Activated naive CD8-positive, alpha-beta T cell treated with anti-CD3 and anti-CD28 coated beads, Interleukin-2, amount 10 ng/mL, durations not matched to agents 7 days and 5 days (primary cell): ENCODE data around the gene C3orf20. TPM values are rescaled to one million over a fixed set of nuclear protein-coding genes. Genes with fewer than 3 reads are reported as not detected.
A peak's percentile ranks its signal among the peaks of the same experiment; 100 is the strongest.

ENCODE experiments used
- ATAC-seq: fragments of 150-1000 bp; cut with Tn5 transposase; one replicate; pipeline ENCODE4 v1.10.0; 2021; ENCODE audit warnings: low read depth, moderate library complexity
- POLR2A ChIA-PET: fragments of 350-600 bp; sonication (Branson Sonifier 250); formaldehyde crosslinking; loops from one replicate; lab custom pipeline; 2021; ENCODE audit warnings: antibody characterized with exemption; lab: Charles Lee
- DNase-seq: peaks from one replicate; pipeline ENCODE4 v3.0.0; 2021
- H3K27ac Mint-ChIP-seq: one replicate; pipeline ENCODE4 v1.8.0; 2022; ENCODE audit warnings: mild to moderate bottlenecking, mixed read lengths
- H3K27me3 Mint-ChIP-seq: one replicate; pipeline ENCODE4 v1.8.0; 2022; ENCODE audit warnings: mild to moderate bottlenecking, moderate library complexity, mixed read lengths
- H3K36me3 Mint-ChIP-seq: one replicate; pipeline ENCODE4 v1.8.0; 2021; ENCODE audit warnings: mild to moderate bottlenecking, mixed read lengths
- H3K4me1 Mint-ChIP-seq: one replicate; pipeline ENCODE4 v1.8.0; 2021; ENCODE audit warnings: mixed read lengths
- H3K4me3 Mint-ChIP-seq: one replicate; pipeline ENCODE4 v1.8.0; 2022; ENCODE audit warnings: mild to moderate bottlenecking, moderate library complexity, mixed read lengths
- H3K9me3 Mint-ChIP-seq: one replicate; pipeline ENCODE4 v1.8.0; 2021; ENCODE audit warnings: mixed read lengths
- total RNA-seq, 2 experiments: library from RNA; stranded (reverse); gene quantifications; one replicate each; pipeline ENCODE4 v1.2.3, GENCODE V29; 2021

Gene C3orf20
- total RNA-seq, 2 experiments from 2014 or later: 0.17 to 0.25 TPM

DNA sequence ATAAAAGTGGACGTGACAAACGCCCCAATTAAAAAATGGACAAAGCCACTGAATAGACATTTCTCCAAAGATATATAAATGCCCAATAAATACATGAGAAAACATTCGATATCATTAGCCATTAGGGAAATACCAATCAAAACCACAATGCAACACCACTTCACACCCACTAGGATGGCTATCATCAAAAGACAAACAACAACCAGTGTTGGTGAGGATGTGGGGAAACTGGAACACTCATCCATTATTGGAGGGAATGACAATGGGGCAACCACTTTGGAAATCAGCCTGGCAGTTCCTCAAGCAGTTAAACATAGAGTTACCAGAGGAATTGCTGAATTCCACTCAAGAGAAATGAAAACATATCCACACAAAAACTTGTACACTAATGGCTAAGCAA is 111.4 kb downstream of the C3orf20 start:
- POLR2A ChIA-PET: no interaction called here
- no peaks in the 10 kb centered on the region for H3K9me3 Mint-ChIP-seq

DNA sequence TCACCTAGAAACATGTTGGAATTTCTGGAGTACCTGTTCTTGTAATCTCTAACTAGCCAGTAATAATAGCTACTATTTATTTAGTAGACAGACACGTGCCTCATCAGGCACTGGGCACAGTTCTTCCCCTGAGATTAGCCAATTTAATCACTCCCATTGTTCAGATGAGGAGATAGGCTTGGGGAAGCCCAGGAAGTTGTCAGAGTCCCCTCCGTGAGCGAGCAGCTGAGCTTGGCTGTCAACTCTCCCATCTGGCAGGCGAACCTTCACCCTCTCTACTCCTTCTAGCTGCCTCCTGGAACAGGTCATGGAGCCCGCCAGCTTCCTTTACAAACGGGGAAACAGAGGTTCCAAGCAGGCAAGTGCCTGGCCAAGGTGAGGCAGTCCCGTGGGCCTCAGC is 112.7 kb downstream of the C3orf20 start:
- Mint-ChIP-seq H3K4me3 (no peak overlapping the region), H3K9me3 (no peaks in the 10 kb centered on the region), H3K27me3 (peaks cover 8% of the 10 kb centered on the region), H3K4me1 (peaks cover 1% of the 10 kb centered on the region), H3K36me3 (no peaks in the 10 kb centered on the region), H3K27ac (no peak overlapping the region)
- ATAC-seq (no peak), DNase-seq (no peak)
- POLR2A ChIA-PET: no interaction called here

More for the DNA sequence above, 111.4 kb downstream of the C3orf20 start:
- H3K27ac Mint-ChIP-seq: no peak overlapping the region
- peaks cover 14% of the 10 kb centered on the region for H3K27me3 Mint-ChIP-seq
- no peaks in the 10 kb centered on the region for H3K36me3 Mint-ChIP-seq
- H3K4me3 Mint-ChIP-seq: no peak overlapping the region
- peaks cover 1% of the 10 kb centered on the region for H3K4me1 Mint-ChIP-seq
- no peak for DNase-seq
- no peak for ATAC-seq

DNA sequence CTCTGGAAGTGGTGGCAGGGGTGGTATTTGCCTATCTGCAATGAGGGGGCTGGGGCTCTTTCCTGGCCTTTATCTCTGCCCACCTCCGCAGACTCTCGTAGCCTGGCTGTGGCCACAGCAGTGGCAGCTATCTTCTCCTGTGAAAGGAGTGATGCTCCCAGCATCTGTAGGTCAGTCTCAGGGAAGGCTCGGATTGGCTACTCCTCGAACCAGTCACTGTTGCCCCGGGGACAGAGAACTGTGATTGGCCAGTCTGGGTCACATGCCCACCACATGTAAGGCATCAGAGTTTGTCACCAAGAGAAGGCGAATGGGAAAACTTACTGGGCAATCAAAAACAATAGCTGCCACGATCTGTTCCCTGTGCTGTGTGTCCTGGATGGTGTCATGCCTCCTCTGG is 113.7 kb downstream of the C3orf20 start:
- Mint-ChIP-seq H3K4me1 (peaks cover 1% of the 10 kb centered on the region), H3K27ac (no peak overlapping the region), H3K36me3 (no peaks in the 10 kb centered on the region), H3K9me3 (no peaks in the 10 kb centered on the region), H3K4me3 (no peak overlapping the region), H3K27me3 (peaks cover 10% of the 10 kb centered on the region)
- POLR2A ChIA-PET: no interaction called here
- peak; percentile 18 for DNase-seq
- ATAC-seq: no peak

DNA sequence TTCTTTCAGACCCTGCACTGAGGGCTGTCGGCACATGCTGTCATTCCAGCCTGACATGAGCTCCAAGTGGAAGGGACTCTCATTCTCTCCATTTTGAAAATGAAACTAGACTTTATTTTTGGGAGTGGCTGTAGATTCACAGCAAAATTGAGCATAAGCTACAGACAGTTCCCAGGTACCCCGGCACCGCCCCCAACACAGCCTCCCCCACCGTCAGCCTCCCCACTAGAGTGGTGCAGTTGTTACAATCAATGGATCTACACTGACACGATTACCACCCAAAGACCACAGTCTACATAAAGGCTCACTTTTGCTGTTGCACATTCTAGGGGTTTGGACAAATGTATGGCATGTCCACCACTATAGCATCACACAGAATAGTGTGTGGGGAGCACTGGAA is 114.3 kb downstream of the C3orf20 start:
- H3K4me1 Mint-ChIP-seq: peaks cover 1% of the 10 kb centered on the region
- POLR2A ChIA-PET: no interaction called here
- no peak for DNase-seq
- H3K27me3 Mint-ChIP-seq: peaks cover 10% of the 10 kb centered on the region
- H3K4me3 Mint-ChIP-seq: no peak overlapping the region
- H3K27ac Mint-ChIP-seq: no peak overlapping the region
- no peaks in the 10 kb centered on the region for H3K9me3 Mint-ChIP-seq
- no peak for ATAC-seq
- H3K36me3 Mint-ChIP-seq: no peaks in the 10 kb centered on the region

DNA sequence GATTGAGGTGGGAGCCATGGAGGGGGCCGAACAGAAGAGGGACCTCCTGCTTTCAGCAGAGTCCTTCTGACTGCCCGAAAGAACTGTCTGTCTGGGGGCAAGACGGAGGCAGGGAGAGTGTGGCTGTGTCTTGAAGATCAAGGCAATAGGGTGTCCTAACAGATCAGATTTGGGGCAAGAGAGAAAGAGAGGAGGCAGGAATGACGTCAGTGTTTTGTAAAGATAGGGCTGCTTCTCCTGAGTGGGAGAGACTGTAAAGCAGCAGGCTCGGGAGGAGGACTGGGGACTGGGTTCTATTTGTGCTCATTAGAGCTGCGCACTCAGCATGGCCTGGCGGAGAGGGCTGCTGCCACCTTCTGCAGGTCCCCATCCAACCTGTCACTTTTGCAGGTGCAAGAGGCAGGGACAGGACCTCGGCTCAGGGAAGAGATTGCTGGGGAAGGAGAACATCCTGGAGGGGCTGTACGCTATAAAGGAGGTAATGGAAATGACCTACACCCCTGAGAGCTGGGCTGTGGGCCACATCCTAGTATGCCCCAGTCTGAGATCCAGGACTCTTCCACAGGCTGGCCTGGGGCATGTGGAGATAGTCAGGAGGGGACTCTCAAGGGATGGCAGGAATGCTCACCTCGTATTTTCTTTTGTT is 114.8 kb downstream of the C3orf20 start:
- DNase-seq (no peak), ATAC-seq (no peak)
- no peak overlapping the region for H3K27ac Mint-ChIP-seq
- H3K4me1 Mint-ChIP-seq: peaks cover 1% of the 10 kb centered on the region
- H3K9me3 Mint-ChIP-seq: no peaks in the 10 kb centered on the region
- no peaks in the 10 kb centered on the region for H3K36me3 Mint-ChIP-seq
- no peak overlapping the region for H3K4me3 Mint-ChIP-seq
- H3K27me3 Mint-ChIP-seq: peaks cover 13% of the 10 kb centered on the region
- POLR2A ChIA-PET: interaction anchor here (1.4 kb wide), 1 partner anchor 131 kb away, joined by 5 read pairs; no protein-coding TSS in a partner anchor

DNA sequence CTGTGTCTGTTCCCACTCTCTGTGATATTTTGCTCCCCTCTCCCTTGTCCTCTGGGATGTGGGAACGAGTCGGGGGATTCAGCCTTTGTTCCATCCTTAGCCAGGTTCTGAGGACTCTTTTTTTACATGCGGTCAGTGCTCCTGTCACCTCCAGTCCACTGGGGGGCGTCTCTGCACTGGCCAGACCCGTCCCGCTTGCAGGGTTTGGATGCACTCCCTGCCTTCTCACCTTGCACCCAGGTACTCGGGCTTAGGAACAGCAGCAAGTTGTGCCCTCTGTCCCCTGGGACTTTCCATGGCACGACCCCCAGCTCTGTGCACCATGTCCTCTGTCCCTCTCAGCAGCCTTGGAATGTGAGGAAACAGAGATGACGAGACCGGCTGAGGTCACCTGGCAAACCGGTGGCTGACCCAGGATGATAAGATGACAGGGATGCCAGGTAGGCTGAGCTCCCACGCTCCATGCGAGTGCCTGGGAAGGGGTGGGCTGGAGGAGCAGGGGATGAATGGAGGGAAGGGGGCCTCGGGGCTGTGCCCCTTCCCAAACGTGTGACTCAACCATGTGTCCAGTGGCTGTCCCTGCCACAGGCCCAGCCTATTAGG is 116.5 kb downstream of the C3orf20 start:
- no peaks in the 10 kb centered on the region for H3K36me3 Mint-ChIP-seq
- H3K27ac Mint-ChIP-seq: no peak overlapping the region
- POLR2A ChIA-PET: interaction anchor here (1.4 kb wide), 1 partner anchor 130 kb away, joined by 5 read pairs; no protein-coding TSS in a partner anchor
- H3K4me1 Mint-ChIP-seq: peaks cover 1% of the 10 kb centered on the region
- H3K9me3 Mint-ChIP-seq: no peaks in the 10 kb centered on the region
- peaks cover 11% of the 10 kb centered on the region for H3K27me3 Mint-ChIP-seq
- peak; percentile 72 for DNase-seq
- ATAC-seq: peak; percentile 84
- H3K4me3 Mint-ChIP-seq: no peak overlapping the region

DNA sequence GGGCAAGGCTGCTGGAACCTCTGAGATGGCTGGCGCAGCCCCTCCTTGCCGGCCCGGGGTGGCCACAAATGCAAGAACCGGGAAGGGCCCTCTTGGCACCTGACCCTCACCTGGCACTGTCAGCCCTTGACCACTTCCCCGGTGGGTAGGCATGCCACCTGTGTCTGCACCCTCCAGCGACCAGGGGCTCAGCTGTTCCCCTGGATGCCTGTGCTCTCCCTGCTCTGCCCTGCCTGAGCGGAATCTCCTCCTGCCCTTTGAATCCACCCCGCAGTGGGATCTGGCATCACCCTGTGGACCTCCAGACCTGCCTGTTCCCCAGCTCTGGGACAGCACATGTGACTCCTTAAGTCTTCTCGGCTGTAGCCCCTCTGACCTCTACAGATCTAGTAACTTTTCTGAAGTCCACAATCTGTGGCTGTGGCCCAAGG is 117.8 kb downstream of the C3orf20 start:
- Mint-ChIP-seq H3K4me1 (peaks cover 1% of the 10 kb centered on the region), H3K27me3 (peaks cover 13% of the 10 kb centered on the region), H3K4me3 (no peak overlapping the region), H3K36me3 (no peaks in the 10 kb centered on the region), H3K27ac (no peak overlapping the region), H3K9me3 (no peaks in the 10 kb centered on the region)
- DNase-seq (no peak), ATAC-seq (no peak)
- POLR2A ChIA-PET: no interaction called here

DNA sequence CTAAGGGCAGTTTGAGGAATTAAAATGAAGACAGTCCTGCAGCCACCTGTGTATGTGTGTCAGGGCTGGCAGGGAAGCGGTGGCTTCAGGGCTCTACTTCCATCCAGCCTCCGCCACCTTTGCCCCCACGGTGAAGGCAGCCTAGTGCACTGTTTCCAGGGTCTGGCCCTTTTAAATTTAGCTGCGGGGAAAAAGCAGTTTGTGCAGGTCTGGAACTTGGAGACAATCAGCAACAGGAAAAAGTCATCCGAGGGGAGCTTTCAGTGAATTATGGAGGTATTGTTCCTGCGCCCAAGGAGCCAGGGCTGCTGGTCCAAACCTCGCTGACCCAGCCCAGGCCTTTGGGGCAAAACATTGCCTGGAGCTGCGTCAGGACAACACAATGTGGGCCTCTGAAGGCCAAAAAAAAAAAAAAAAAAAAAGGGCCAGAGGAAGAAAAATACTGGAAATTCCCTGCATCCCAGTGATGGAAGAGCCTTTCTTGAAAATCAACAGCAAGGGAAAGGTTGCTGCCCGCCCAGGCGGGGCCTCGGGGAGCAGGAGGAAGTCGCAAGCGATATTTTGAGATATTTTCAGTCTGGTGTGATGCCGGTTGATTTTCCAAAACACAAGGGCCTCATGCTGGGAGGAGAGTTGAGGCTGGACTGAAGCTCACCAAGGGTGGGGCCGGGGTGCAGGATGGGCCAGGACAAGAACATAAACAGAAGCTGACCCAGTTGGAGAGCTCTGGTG is 118.4 kb downstream of the C3orf20 start:
- peaks cover 1% of the 10 kb centered on the region for H3K4me1 Mint-ChIP-seq
- POLR2A ChIA-PET: interaction anchor here (0.7 kb wide), 1 partner anchor 123 kb away, joined by 5 read pairs; no protein-coding TSS in a partner anchor
- peaks cover 13% of the 10 kb centered on the region for H3K27me3 Mint-ChIP-seq
- no peak overlapping the region for H3K27ac Mint-ChIP-seq
- DNase-seq (no peak), ATAC-seq (no peak)
- no peaks in the 10 kb centered on the region for H3K9me3 Mint-ChIP-seq
- H3K36me3 Mint-ChIP-seq: no peaks in the 10 kb centered on the region
- no peak overlapping the region for H3K4me3 Mint-ChIP-seq

DNA sequence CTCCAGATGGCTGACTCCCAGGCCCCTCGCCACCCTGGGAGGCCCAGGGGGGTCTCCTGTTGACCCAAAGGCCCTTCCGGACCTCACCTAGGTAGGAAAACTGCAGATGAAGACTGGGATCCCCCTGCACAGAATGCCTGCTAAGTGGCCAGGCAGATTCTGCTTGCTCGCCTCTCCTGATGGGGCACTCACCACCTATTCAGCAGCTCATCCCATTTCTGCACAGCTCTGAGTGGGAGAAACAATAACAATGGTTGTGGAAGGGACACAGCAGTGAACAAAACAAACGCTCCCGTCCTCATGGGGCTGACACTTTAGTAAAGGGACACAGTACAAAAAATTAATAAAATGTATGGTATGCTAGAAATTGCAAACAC is 118.9 kb downstream of the C3orf20 start:
- no peak for DNase-seq
- Mint-ChIP-seq H3K9me3 (no peaks in the 10 kb centered on the region), H3K4me1 (peaks cover 1% of the 10 kb centered on the region), H3K27me3 (peaks cover 13% of the 10 kb centered on the region), H3K4me3 (no peak overlapping the region), H3K36me3 (no peaks in the 10 kb centered on the region), H3K27ac (no peak overlapping the region)
- ATAC-seq: no peak
- POLR2A ChIA-PET: interaction anchor here (0.7 kb wide), 1 partner anchor 122 kb away, joined by 5 read pairs; no protein-coding TSS in a partner anchor

DNA sequence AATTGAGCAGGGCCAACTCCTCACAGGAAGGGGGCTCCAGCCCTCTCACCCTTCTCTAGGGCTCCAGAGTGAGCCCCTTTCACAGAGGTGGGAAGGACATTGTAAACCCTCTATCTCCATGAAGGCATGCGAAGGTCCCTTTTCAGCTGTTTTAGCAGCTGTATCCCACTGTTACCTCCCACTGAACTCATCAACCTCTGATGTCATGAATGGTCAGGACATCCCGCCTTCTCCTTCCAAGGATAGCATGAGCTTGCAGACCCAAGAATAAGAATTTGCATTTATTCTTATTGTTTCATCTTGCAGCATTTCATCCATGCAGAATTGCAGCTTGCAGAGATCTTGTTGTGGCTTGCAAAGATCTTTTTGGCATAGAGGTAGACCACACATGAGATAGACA is 119.5 kb downstream of the C3orf20 start:
- Mint-ChIP-seq H3K4me1 (peaks cover 3% of the 10 kb centered on the region), H3K27me3 (peaks cover 16% of the 10 kb centered on the region), H3K36me3 (no peaks in the 10 kb centered on the region), H3K4me3 (no peak overlapping the region), H3K9me3 (no peaks in the 10 kb centered on the region), H3K27ac (no peak overlapping the region)
- DNase-seq: no peak
- POLR2A ChIA-PET: no interaction called here
- ATAC-seq: no peak

DNA sequence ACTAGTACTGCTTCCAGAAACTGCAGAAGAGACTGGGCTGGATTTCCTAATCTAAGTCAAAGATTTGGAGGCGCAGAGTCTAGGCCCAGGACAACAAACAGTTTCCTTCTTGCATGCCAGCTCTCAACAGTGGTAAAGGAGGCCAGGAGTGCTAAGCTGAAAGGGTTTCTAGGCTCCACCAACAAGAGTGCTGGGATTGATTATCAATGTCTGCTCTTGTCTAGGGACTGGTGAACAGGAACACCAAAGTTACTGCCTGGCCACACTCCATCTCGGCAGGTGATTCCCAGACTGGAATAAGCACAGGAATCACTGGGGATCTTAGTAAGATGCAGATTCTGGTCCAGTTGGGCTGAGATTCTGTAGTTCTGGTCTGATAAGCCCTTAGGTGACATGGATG is 121.1 kb downstream of the C3orf20 start:
- H3K4me1 Mint-ChIP-seq: peaks cover 7% of the 10 kb centered on the region
- H3K4me3 Mint-ChIP-seq: no peak overlapping the region
- H3K9me3 Mint-ChIP-seq: no peaks in the 10 kb centered on the region
- POLR2A ChIA-PET: no interaction called here
- no peak overlapping the region for H3K27ac Mint-ChIP-seq
- H3K27me3 Mint-ChIP-seq: peaks cover 15% of the 10 kb centered on the region
- ATAC-seq (no peak), DNase-seq (no peak)
- no peaks in the 10 kb centered on the region for H3K36me3 Mint-ChIP-seq

DNA sequence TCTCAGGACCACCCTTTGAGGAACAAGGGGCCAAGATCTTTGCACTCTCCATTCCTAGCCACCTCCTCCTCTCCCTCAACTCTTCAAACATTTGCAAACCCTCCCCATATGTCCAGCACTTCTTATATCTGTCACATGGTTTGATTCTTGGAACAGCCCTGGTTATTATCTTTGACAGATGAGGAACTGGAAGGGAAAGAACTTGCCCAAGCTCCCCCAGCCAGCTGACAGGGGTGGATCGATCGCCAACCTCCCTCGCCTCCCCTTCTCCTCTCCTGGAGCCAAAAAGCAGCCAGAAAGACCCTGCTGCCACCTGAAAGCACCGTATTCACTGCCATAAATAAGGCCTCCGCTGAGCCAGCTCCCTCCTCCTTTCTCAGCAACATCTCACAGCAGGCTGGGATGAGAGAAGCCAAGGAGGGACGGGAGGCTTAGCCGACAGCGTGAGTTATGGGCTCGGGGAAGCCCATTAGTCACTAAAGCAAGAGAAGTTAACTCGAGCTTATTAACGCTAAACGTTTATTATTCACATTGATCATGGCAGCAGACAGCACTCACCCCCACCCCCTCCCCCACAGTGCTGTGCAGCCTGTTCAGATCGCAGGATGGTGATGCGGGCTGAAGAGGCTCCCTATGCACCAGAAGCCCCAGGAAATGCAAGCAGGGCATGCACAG is 121.6 kb downstream of the C3orf20 start:
- ATAC-seq (no peak), DNase-seq (no peak)
- POLR2A ChIA-PET: no interaction called here
- no peak overlapping the region for H3K4me3 Mint-ChIP-seq
- H3K9me3 Mint-ChIP-seq: no peaks in the 10 kb centered on the region
- no peaks in the 10 kb centered on the region for H3K36me3 Mint-ChIP-seq
- H3K27me3 Mint-ChIP-seq: peaks cover 15% of the 10 kb centered on the region
- peaks cover 5% of the 10 kb centered on the region for H3K4me1 Mint-ChIP-seq
- H3K27ac Mint-ChIP-seq: no peak overlapping the region

DNA sequence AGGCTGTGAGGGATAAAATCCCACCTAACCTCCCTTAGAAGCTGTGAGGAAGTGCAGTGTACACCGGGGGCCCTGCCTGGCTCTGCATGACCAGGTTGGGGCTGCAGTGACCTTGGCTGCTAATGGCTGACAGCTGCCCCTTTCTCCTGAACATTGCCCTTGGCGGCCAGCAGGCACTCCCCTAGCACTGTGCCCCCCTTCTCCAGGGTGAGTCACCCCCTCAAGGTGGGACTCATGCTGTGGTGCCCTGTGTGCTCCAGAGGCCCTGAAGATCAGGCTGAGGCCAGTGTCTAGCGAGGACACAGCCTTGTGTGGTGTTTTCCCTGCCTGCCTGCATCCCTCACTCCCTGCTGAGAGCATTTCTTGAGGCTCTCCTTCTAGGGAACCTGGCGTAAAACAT is 122.8 kb downstream of the C3orf20 start:
- ATAC-seq: no peak
- no peak for DNase-seq
- Mint-ChIP-seq H3K36me3 (no peaks in the 10 kb centered on the region), H3K27ac (no peak overlapping the region), H3K9me3 (no peaks in the 10 kb centered on the region), H3K4me3 (no peak overlapping the region), H3K4me1 (peaks cover 5% of the 10 kb centered on the region), H3K27me3 (peaks cover 15% of the 10 kb centered on the region)
- POLR2A ChIA-PET: no interaction called here
